Stimulated activated naive CD4-positive, alpha-beta T cell (primary cell): ENCODE results near the gene GSTM5.
"Not testable (repeated sequence)": the region's sequence is repeated elsewhere in the genome, so short reads cannot be mapped to it uniquely, and the experiment has no call there.

ENCODE experiments used
- DNase-seq, 6 experiments: peaks; one replicate each; lab custom pipeline; 2025; lab: John Stamatoyannopoulos, UW

GSTM5 gene

DNA sequence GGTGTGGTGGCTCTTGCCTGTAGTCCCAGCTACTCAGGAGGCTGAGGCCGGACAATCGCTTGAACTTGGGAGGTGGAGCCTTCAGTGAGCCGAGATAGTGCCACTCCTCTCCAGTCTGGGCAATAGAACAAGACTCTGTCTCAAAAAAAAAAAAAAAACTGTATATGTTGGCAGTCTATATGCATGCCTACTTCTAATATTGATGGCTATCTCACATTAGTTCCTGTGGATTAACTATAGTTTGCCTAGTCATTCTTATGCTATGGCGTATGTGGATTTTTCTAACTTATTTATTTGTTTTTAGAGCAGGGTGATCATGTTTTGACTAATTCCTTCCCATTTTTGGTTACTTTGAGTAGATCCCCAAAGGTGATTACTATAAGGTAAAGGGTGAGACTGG is 15.0 kb upstream of the GSTM5 start:
- DNase-seq: no peak

DNA sequence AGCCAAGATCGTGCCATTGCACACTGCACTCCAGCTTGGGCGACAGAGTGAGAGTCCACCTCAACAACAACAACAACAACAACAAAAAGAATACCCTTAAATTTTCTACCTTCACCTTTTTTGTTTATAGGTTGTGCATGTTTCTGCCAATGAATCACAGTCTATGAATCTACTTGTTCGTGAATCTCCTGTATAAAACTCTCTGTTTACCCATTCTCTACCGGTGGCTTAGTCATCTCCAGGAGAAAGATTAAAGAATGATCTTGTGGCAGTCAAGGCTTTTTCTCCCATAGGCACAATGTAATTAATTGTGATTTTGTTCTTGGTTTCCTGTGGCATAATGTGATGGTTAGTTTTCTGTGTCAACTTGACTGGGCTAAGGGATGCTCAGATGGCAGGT is 14.2 kb upstream of the GSTM5 start:
- not testable (repeated sequence) for DNase-seq

DNA sequence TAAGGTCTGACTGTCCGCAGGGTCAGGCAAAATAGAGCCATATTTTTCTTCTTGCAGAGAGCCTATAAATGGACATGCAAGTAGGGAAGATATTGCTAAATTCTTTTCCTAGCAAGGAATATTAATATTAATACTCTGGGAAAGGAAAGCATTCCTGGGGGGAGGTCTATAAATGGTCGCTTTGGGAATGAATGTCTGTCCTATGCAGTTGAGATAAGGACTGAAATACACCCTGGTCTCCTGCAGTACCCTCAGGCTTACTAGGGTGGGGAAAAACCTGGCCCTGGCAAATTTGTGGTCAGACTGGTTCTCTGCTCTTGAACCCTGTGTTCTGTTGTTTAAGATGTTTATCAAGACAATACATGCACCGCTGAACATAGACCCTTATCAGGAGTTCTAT is 9.1 kb upstream of the GSTM5 start:
- DNase-seq: not testable (repeated sequence)

DNA sequence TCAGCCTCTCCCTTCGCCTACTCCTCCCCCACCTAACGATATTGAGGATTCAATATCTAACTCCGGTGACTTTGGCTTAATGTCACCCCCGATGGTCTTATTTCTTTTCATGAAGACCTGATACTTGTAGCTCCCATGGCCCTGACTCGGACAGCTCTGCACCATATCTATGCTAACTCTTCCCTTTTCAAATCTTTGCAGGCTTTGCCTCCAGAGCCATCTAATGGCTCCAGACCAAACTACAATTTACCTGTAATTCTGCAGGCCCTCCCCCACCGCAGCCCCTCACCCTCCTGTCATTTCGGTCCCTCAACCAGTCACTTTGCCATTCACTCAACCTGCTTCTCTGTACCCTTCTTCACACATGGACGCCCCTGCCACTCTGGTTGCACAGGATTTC is 7.9 kb upstream of the GSTM5 start:
- no peak for DNase-seq

DNA sequence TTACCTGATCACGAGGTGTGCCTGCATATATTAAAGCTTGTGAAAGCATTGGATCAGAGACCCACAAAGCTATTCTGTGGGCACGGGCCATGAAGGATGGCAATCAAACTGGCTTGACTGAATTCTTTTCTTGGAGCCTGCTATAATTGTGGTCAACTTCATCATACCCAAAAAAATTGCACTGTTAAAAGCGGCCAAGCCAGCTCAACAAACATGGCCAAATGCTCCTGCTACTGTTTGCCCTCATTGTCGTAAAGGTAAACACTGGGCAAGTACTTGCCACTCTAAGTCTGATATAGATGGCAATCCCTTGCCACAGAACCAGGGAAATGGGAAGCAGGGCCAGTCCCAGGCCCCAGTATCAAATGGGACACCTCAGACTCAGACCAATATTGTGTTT is 6.6 kb upstream of the GSTM5 start:
- DNase-seq: no peak

DNA sequence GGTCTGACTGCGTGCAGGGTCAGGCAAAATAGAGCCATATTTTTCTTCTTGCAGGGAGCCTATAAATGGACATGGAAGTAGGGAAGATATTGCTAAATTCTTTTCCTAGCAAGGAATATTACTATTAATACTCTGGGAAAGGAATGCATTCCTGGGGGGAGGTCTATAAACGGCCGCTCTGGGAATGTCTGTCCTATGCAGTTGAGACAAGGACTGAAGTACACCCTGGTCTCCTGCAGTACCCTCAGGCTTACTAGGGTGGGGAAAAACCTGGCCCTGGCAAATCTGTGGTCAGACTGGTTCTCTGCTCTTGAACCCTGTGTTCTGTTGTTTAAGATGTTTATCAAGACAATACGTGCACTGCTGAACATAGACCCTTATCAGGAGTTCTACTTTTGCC is 3.1 kb upstream of the GSTM5 start:
- DNase-seq: not testable (repeated sequence)

DNA sequence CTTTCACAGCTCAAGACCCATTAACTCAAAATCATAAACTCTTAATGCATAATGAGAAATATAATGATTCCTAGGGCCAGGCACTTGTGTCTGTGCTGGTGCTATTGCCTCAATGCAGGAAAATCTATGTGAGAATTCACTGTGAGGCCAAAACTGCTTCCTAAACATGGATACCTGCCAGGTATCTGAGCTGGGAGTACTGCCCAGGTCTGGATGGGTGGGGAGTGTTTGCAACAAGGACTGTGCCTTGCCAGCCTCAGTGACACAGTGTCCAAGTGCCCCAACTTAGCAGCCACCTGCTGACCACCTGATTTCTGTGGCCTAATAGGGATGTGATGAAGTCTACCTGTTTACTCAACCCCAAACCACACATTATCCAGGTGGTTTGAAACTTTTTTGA is 2.2 kb upstream of the GSTM5 start:
- not testable (repeated sequence) for DNase-seq

DNA sequence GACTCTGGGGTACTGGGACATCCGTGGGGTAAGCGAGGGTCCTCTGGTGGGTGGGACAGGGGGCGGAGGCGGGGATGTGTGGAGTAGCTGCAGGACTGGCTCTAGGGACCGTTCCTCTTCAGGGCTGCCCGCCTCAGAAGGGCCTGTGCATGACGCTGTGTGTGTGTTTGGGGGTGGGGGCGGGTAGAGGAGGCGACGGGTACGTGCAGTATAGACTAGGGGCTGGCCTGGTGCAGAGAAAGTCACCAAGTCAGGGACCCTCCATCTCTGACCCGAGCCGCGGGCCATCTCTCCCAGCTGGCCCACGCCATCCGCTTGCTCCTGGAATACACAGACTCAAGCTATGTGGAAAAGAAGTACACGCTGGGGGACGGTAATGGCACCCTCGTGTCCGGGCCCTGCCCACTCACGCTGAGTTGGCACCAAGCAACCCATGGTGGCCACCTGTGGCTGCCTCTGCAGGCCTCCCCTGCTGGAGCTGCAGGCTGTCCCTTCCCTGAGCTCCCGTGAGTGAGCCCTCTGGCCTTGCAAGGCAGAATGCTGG is 342 bp downstream of the GSTM5 start:
- DNase-seq: no peak

DNA sequence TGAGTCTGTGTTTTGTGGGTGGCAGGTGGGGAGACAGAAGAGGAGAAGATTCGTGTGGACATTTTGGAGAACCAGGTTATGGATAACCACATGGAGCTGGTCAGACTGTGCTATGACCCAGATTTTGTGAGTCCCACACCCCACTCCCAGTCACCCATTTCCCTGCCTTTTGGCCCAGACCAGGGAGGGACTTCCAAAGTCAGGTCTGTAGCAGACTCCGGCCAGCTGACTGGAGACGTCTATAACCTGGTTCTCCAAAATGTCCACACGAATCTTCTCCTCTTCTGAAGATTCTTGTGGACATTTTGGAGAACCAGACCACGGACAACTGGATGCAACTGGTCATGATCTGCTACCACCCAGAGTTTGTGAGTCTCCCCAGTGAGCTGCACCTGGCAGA is 1.6 kb downstream of the GSTM5 start:
- no peak for DNase-seq

DNA sequence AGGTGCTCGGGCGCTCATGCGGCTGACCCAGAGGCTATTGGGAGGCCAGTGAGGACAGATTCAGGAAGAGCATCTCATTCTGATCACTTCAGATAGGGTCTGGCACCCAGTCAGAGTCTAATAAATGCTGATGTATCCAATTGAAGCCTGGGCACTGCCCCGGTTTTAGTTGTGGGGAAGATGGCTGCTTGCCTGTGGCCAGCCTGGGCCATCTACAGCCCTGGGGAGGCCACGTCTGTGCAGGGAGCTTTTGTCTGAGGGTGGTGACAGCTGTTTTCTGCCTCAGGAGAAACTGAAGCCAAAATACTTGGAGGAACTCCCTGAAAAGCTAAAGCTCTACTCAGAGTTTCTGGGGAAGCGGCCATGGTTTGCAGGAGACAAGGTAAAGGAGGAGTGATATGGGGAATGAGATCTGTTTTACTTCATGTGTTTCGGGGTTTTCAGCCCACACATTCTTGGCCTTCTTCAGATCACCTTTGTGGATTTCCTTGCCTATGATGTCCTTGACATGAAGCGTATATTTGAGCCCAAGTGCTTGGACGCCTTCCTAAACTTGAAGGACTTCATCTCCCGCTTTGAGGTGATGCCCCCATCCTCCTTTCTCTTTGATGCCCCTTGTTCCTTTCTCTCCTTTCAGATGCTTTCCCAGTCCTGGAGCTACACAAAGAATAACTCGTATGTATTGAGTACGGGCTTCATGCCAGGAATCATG is 2.8 kb downstream of the GSTM5 start:
- no peak for DNase-seq

DNA sequence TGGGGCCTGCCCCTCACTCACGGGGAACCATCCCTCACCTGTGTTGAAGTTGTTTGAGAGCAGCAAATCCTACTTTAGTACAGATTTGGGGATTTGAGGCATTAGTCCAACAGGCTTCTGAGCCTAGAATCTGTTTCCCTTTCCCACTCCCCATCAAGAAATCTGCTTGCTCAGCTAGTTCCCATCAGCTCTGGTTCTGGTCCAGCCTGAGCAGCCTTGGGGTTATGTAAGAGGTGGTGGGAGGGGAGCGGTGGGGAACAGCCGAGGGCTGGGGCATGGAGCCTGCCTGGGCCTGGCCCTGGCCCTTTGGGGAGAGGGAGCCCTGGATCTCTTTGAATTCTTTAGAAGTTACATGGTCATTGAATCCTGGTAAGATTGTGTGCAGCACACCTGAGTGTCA is 4.1 kb downstream of the GSTM5 start:
- no peak for DNase-seq

DNA sequence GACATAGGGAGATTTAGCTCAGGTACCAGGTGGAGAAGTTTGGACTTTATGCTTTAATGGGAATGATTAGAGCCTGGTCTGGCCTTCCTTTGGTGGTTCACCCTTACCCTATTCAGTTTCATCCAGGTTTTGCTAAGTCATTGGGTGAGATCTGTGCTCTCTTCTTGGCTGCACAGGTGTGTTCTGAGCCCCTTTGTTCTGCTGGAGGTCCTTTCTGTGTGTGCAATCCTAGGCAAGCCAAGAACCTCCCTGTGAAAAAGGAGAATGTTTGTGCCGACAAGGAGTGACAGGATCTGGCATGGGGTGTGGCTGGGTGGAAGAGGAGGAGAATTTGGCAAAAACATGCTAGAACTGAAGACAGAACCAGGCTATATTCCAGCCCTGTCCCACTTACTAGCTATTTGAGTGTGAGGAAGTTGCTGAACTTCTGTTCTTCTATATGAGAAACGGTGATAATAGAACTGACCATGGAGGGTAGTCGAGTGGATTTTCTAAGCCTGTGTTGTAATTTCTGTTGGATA is 4.6 kb downstream of the GSTM5 start:
- no peak for DNase-seq

DNA sequence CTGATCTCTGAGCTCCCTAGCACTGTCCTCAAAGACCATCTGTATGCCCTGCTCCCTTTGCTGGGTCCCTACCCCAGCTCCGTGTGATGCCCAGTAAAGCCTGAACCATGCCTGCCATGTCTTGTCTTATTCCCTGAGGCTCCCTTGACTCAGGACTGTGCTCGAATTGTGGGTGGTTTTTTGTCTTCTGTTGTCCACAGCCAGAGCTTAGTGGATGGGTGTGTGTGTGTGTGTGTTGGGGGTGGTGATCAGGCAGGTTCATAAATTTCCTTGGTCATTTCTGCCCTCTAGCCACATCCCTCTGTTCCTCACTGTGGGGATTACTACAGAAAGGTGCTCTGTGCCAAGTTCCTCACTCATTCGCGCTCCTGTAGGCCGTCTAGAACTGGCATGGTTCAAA is 5.7 kb downstream of the GSTM5 start:
- no peak for DNase-seq

DNA sequence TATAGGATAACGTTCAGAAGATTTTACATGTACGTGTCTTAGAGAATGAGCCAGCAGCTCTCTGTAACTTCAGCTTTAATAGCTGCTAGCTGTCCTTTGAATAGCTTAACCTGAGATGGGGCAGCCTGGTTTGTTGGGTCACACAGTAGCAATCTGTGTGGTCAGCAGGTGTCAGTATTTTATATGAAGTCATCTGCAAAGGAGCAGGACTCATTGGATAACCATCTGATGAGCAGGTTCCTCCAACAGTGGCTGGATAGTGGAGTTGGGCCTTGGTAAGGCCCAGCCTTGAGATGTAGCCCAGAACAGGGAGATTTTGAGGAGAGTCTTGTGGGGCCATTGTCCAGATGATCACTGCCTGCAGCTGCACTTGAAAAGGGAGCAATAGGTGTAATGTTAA is 6.4 kb downstream of the GSTM5 start:
- no peak for DNase-seq

DNA sequence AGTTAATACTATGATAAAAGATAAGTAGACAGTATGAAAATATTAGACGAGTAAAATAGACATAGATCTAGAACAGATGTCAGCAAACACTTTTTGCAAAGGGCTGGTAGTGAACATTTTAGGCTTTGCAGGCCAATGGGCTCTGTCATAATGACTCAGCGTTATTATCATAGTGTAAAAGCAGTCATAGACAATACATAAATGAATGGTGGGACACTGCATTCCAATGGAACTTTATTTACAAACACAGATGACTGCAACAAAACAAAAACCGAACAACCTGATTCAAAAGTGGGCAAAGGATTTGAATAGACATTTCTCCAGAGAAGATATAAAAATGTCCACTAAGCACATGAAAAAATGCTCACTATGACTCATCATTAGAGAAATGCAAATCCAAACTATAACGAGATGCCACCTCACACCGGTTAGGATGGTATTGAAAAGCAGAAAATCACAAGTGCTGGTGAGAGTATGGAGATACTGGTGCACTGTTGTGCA is 7.3 kb downstream of the GSTM5 start:
- DNase-seq: no peak

DNA sequence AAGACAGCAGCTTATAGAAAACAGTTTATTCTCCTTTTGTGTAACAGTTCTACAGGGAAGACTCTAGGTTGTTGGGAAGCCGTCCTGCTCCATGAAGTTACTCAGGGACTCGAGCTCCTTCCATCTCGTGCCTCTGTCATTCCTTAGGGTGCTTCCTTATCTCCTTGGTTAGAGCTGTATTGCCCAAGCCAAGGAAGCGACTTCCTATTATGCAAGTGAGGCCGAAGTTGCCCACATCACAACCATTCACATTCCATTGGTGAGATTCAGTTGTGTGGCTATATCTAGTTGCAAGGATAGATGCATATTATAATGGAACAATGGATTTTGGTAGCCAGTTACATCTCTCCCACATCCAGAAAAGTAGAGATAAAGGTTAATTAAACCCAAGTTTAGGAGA is 9.0 kb downstream of the GSTM5 start:
- no peak for DNase-seq

DNA sequence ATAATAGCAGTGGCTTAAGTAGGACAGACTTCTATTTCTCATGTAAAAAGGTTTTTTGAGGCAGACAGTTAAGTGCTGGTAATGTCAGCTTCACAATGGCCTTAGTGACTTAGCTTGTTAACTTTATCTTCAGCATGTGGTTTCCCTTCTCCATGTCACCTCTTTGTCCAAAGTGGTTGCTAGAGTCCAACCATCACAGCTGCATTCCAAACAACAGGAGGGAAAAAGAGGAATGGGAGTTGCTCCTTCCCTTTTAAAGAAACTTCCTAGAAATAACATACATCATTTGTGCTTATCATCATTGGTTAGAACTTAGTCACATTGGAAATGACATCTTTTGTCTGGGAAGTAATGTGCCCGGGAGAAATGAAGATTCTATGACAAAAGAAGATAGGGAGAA is 9.9 kb downstream of the GSTM5 start:
- DNase-seq: no peak

DNA sequence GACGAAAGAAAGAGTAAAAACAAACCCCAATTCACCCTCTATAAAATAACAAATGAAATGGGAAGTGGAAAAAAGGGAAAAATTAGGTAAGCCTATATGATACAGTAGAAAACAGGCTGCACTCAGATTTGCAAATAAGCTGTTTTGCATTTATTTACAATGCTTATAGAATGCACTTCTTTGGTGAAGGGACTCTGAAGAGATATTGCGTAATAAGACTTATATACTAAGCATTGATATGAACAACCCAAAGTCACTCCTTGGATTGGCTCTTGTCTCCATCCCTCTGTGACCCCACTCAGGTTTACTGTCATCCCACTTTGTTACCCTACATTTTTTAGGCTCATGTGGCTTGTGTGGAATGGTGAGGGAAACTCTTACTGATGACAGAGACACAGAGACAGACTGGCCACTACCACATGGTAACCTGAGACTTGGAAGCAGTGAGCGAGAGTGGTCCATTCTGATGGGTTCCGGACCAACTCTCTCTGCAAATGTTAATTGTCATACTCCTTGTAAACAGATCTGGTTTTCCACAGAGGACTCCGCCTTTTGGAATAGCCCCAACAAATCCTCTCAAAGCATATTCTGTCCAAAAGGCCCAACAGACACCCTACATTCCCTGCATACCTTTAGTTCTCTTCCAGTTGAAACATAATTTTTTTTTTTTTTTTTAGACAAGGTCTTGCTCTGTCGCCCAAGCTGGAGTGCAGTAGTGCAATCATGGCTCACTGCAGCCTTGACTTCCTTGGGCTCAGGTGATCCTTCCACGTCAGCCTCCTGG is 11.0 kb downstream of the GSTM5 start:
- no peak for DNase-seq

DNA sequence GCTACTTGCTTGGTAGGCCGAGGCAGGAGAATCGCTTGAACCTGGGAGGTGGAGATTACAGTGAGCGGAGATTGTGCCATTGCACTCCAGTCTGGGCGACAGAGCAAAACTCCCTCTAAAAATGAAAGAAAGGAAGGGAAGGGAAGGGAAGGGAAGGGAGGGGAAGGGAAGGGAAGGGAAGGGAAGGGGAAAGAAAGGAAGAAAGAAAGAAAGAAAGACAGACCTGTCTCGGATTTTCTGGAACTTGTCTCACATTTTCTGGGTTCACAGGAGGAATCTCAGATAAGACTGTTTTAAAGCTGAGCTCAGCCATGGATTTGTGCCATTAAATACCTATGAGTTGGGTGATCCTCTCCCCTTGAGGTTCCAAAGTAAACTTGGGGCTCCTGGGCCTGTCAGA is 12.9 kb downstream of the GSTM5 start:
- no peak for DNase-seq

DNA sequence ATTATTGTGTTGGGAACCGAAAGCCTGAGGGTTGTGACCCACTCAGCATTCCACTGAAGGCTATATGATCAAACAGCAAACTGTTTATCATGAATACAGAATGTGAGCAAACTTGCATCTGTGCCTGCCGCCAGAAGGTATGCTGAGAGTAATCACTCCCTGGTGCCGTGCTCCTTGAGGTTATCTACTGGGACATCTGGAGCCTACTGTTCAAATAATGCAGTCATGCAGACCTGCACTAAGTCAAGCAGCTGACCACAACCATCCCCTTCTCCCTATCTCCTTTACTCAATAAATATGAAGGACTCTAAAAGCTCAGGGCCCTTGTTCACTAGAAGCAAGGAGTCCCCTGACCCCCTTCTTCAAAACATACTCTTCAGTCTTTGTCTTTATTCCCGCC is 13.5 kb downstream of the GSTM5 start:
- no peak for DNase-seq

DNA sequence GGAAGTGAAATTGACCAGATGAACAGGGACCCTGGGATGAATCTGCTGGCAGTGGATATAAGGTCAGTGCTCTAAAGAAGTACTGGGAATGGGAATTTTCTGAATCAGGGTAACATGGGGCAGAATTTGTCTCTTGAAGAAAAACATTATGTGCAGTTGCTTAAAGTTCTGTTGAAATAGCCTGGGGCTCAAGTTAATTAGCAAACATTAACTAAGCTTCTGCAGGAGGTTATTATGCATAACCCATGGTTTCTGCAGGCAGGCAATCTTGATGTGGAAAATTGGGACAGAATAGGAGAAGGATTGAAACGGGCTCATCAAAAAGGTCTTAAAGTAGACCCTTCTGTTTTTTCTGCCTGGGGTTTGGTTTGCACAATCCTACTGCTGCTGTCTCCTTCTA is 14.0 kb downstream of the GSTM5 start:
- no peak for DNase-seq

DNA sequence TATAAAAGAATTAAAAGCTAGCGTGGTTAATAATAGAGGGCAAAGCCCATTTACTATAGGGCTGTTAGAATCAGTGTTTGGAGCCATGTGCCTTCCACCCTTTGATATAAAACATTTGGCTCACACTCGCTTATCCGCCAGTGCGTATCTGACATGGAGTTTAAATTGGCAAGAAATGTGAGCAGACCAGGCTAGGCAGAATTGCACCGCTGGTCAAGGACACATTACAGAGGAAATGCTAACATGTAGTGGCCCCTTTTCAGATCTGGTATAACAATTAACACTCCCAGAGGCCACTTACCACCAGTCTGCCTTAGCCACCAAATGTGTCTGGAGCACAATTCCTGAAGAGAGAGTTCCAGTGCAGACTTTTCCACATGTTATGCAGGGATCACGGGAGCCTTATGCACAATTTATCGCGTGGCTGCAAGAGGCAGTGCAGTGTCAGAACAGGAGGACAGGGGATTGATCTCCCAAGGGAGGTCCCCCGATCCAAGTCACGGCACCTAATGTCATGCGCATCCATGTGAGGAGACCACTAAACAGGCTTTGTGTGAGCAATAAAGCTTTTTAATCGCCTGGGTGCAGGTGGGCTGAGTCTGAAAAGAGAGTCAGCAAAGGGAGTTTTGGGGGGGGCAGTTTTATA is 14.8 kb downstream of the GSTM5 start:
- no peak for DNase-seq

DNA sequence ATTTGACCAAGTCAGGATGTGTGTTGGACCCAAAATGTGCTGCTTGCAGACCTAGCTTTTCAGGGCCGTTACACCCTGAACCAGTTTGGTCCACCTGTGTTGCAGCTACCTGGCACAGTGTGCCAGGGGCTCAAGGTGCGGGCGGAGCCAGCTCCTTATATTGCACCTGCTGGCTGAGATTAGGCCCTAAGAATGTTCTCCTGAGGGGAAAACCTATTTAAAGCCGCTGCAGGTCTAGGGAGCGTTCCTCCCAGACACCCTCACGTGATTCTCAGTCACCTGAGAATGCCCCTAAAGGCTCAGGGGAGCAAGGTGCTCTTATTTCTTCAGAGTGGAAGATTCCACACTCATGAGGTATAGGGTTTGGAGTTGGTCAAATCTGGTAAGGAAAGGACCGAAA is 16.8 kb downstream of the GSTM5 start:
- DNase-seq: no peak
